HTERT RPE-1 (cell line): ENCODE measurements around the gene TEX19.
"Not testable (repeated sequence)": the region's sequence is repeated elsewhere in the genome, so short reads cannot be mapped to it uniquely, and the experiment has no call there.

Source experiments
- in situ Hi-C: fragments of 300-500 bp; cut with MboI; formaldehyde crosslinking; loops from 4 replicates; pipeline ENCODE4 v1.14.3; 2020; ENCODE audit warnings: low sequenced_read_pairs

Gene TEX19

GRCh38 chr17:82406131-82406671 lies 47.2 kb downstream of the TEX19 start:
- in situ Hi-C loops: no loop called here

GRCh38 chr17:82407255-82407654 lies 48.2 kb downstream of the TEX19 start:
- in situ Hi-C loops: no loop called here

- in situ Hi-C loops: no loop called here
Measured at GRCh38 chr17:82408288-82408937, 49.4 kb downstream of the TEX19 start.

DNA sequence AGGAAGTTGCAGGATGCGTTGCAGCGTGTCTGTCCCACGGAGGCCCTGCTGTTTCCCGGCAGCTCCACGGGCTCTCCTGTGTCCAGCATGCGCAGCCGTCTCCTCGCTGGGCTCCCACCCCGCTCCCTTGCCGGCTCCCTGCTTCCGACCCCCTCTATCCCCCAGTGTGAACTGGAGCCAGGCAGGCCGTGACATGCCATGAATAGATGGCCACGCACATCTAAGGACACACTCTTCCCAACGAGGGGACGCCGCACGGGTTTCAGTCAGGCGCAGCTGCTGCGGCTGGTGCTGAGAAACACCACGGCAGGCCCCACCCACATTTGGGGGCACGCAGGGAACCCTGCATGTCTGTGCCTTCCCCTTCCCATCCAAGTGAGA lies 49.9 kb downstream of the TEX19 start:
- in situ Hi-C loops: no loop called here

DNA sequence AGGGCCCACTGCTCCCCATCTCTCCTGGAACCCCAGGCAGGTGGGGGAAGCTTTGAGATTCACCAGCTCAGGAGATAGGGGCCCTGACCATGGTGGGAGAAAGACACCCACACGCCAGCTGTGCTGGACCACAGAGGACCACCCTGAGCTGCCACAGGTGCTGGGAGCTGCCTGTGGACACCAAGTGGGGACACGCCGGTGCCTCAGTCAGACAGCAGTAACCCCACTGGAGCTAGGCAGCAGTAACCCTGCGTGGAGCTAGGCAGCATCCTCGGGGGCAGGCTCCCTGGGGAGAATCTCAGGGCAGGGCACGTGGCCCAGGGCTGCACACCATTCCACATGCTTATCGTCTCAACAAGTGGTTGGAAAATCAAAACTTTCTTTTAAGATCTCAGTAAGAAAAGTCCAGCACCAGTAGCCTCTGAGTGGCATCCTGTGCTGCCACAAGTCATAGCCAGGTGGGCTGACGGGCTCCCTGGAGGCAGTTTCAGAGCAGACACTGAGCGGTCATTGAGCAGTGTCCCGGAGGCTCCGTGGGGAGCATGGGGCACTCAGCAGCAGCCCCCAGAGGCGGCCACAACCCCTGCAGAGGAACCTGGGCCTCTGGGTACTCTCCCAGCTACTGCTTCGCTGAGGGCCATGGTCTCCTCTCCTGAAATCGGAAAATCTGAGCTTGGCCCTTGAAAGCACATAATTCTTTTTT lies 51.1 kb downstream of the TEX19 start:
- in situ Hi-C loops: no loop called here

GRCh38 chr17:82411396-82412053 lies 52.5 kb downstream of the TEX19 start:
- in situ Hi-C loops: no loop called here

- in situ Hi-C loops: not testable (repeated sequence)
Measured at GRCh38 chr17:82412081-82412480, 53.0 kb downstream of the TEX19 start.

GRCh38 chr17:82412535-82413520 lies 53.8 kb downstream of the TEX19 start:
- in situ Hi-C loops: no loop called here
